Frontal cortex (tissue), 3 donors: ENCODE measurements around the gene LOC101059915.

Experiments used
- DNase-seq, 2 donors: peaks; one replicate each; pipeline ENCODE4 v3.0.0; 2012; ENCODE audit warnings: low spot score in 2 of 2
- FAIRE-seq: peaks from 2 replicates; lab custom pipeline; 2012; peaks lifted over from hg19 to GRCh38; lab: Jason Lieb, UNC
- donor health status: control.
- donor health status: control.
- donor health status: control.

LOC101059915 gene

GRCh38 chrX:71667328-71668247 is at the start of gene LOC101059915:
Gene LOC101059915 (plus strand): TSS chrX:71667546.
- FAIRE-seq = no peak
- DNase-seq = no peak

- FAIRE-seq = no peak
- DNase-seq = no peak
Observed at GRCh38 chrX:71617742-71618141, 49.6 kb upstream of the LOC101059915 start.

DNA sequence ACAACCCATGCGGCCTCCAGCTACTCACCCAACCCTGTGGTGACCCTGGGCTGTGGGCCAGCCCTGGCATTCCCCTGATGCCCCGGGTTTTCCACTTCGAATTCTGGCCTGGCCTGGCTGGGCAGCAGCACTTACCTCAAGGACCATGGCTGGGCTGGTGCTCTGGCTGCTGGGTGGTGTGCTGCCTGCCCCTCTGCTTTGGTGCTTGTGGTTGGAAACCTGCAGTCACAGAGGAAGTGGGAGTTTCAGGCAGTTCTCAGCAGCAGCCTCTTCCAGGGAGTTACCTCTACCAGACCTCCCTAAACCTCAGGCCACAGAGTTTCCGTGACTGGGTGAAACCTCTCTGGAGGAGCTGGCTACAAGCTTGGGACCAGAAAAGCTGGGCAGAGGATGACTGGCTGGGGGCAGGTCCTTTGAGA is 49.0 kb upstream of the LOC101059915 start, which contains the start of gene CXCR3:
CXCR3 (minus strand) TSS at position 209 of the 419 bp plus-strand sequence; CDS start at position 147, 62 bp downstream.
- no peak for DNase-seq
- FAIRE-seq = no peak

GRCh38 chrX:71618787-71619186 is 48.6 kb upstream of the LOC101059915 start:
- FAIRE-seq = no peak

DNA sequence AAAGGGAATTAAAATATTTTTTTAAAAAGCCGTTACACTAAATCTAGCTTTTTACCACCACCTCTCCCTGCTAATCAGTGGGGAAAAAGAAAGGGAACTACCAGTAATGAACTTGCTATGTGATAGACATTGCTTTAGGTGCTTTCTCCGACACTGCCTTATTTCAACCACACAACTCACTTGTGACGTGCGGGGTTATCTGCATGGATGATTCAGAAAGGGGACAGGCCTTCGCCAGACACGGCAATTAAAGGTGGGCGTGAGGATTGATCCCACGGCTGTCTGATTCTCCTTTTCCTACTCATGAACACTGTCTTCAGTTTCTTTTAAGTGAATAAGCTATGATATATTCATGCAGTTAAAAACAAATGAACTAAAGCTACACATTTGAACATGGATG is 48.2 kb upstream of the LOC101059915 start:
- DNase-seq (no peak), FAIRE-seq (no peak)

More at GRCh38 chrX:71618787-71619186, 48.6 kb upstream of the LOC101059915 start:
- no peak for DNase-seq

- FAIRE-seq (no peak), DNase-seq (no peak)
Observed at GRCh38 chrX:71619986-71620385, 47.4 kb upstream of the LOC101059915 start.

GRCh38 chrX:71621603-71622002 is 45.7 kb upstream of the LOC101059915 start:
- no peak for DNase-seq
- no peak for FAIRE-seq

- FAIRE-seq (no peak), DNase-seq (no peak)
Observed at GRCh38 chrX:71622032-71622575, 45.2 kb upstream of the LOC101059915 start.

- DNase-seq = peak in 1 of 2 donors; percentile 62
- FAIRE-seq = no peak
Observed at GRCh38 chrX:71622576-71623450, 44.5 kb upstream of the LOC101059915 start.

DNA sequence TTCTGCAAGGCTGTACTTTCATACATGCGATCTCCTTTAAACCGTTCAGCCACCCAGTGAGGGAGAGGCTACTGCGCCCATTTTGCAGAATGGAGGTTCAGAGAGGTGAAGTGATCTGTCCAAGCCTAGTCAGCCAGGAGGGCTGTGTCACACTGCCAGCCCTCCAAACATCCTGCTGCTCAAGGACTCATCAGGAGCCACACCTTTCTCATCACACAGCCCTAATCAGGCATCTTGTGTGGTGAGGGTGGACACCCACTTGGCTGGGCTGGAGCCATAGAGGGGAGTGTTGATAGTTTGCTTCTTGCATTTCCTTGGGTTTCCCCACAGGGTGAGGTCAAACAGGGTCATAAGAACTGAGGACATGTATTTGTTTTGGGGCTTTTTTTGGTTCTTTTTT is 43.6 kb upstream of the LOC101059915 start:
- DNase-seq (no peak), FAIRE-seq (no peak)

DNA sequence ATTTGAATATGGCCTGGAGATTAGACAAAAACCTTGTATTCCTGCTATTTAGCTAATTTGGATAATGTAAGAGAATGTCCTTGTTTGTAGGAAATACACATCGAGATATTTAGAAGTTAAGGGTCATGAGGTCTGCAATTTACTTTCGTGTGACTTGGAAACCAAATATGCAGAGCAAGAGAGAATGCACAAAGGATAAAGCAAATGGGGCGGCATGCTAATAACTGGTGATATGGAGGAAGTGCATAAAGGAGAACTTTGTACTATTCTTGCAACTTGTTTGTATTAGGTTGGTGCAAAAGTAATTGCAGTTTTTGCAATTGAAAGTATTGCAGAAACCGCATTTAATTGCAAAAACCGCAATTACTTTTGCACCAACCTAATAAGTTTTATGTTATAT is 41.9 kb upstream of the LOC101059915 start:
- DNase-seq = no peak
- no peak for FAIRE-seq

DNA sequence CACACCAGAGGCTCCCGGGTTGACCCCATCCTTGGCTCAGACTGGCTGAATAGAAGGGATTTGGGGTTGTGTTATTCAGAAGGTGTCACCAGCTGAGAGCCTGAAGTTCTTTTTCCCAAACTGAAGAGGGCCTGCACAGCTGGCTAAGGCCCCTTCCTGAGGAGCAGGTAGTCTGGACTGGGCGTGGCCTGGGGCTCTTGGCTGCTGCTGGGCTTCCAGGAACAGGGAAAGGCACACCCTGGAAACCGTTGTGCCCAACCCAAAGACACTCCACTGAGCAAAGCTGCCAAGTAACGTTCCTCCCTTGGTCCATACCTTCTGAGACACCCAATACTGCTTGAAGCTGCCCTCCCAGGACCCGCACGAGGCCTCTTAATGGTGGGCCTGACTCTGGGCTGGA is 40.8 kb upstream of the LOC101059915 start:
- no peak for FAIRE-seq
- no peak for DNase-seq

DNA sequence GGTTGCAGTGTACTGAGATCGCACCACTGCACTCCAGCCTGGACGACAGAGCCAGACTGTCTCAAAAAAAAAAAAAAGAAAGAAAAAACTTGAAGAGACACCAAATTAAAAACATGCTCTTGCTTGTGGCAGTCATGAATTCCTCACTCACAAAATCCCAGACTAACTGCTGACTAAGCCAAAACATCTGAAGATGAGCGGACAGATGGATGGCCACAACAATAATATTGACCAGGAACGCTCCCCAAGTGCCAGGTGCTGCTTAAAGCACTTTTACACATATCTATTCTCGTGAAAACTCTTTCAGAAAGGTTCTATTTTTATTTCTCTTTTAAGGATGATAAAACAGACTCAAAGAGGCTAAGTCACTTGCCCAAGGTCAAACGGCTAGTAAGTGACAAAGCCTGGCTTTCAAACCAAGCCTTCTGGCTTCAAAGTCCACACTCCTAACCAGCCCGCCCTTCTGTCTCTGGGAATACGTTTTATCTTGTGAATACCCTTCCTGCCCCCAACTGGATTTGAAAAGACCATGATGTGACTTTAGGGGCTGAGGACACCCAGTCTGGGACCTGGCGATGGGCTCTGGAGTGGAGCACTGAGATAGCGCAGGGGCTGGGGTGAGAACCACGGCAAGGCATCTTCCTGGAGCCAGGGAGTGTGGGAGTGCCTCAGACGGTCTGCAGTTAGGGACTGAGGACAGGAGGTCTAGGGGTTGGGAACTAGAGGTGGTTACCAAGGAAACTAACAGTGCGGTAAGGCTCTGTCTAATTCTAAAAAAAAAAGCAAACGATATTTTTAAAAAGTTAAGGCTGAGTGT is 39.5 kb upstream of the LOC101059915 start:
- DNase-seq (no peak), FAIRE-seq (no peak)

DNA sequence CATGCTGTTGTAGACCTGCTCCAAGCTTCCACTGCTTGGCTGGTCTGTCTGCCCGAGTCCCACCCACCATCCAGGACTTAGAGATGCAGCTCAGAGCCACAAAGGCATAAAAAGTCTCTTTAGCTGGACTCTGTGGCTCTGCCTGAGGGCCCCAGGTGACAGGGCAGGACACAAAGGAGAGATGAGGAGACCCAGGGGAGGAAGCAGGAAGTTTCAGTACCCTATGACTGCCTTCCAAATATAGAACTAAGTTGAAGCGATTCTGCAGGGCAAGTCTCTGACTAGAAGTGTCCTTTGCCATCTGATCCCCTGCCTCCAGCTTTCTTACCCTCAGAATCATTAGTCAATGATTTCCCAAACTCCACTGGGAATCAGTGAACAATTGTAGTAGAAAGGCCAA is 37.9 kb upstream of the LOC101059915 start:
- no peak for FAIRE-seq

GRCh38 chrX:71632923-71633657 is 34.3 kb upstream of the LOC101059915 start:
- no peak for DNase-seq
- no peak for FAIRE-seq

More for the DNA sequence above, 37.9 kb upstream of the LOC101059915 start:
- DNase-seq = no peak

- no peak for DNase-seq
- no peak for FAIRE-seq
Observed at GRCh38 chrX:71634366-71634765, 33.0 kb upstream of the LOC101059915 start.

GRCh38 chrX:71636438-71637252 is 30.7 kb upstream of the LOC101059915 start:
- FAIRE-seq (no peak), DNase-seq (no peak)

DNA sequence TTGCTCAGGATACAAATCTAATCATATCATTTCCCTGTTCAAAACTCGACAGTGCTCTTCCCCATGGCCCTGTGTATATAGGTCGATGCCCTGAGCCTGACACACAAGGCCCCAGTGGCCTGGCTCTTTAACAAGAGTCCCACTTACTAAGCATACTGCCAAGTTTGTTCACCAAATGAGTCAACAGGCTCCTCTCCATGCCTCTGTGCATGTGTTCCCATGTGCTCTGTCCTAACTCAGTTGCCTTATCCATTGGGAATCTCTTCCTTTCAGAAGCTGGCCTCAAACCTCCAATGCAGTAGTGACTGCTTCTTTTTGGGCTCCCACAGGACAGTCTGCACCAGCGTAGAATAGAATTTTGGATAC is 30.1 kb upstream of the LOC101059915 start:
- DNase-seq = no peak
- no peak for FAIRE-seq
